ENCODE results near the gene SOX18. TPM values are rescaled to one million over a fixed set of nuclear protein-coding genes. Genes with fewer than 3 reads are reported as not detected.

The SOX18 gene
- total and polyA plus RNA-seq, 2 of the 13 experiments (the other 11 are each of a cell fraction or from before 2014, with no cell fraction given), result 1.6 to 1.9 TPM

GRCh38 chr20:64036346-64037198 lies 12.9 kb downstream of the SOX18 start (continued):
- TF ChIP-seq ZBTB39 (CRISPR knock-in tag; IDR thresholded peaks at IDR 0.05) (peak; percentile 92), USF2 (IDR thresholded peaks at IDR 0.05; ENCODE audit: low read depth, low read length) (no peak), USF2 (CRISPR knock-in tag; IDR thresholded peaks at IDR 0.05; ENCODE audit: borderline replicate concordance) (peak; percentile 43; the same call in 1 of the 2 replicates), TBP (CRISPR knock-in tag; IDR thresholded peaks at IDR 0.05) (no peak), ZNF275 (CRISPR knock-in tag; IDR thresholded peaks at IDR 0.05; ENCODE audit: borderline replicate concordance) (peak; percentile 28; the same call in 1 of the 2 replicates), HDAC2 (CRISPR knock-in tag; IDR thresholded peaks at IDR 0.05) (peak; percentile 52), ZBTB44 (CRISPR knock-in tag; IDR thresholded peaks at IDR 0.05) (no peak), EEA1 (CRISPR knock-in tag; IDR thresholded peaks at IDR 0.05; ENCODE audit: borderline replicate concordance) (no peak), ZNF567 (CRISPR knock-in tag; IDR thresholded peaks at IDR 0.05; ENCODE audit: borderline replicate concordance) (0 out of 2 replicates have a peak, but pooled peaks have one; percentile 14), SMC3 (IDR thresholded peaks at IDR 0.05; ENCODE audit: low read length) (no peak), ZNF234 (CRISPR knock-in tag; conservative IDR thresholded peaks at IDR 0.05) (no peak), RBAK (CRISPR knock-in tag; IDR thresholded peaks at IDR 0.05) (no peak), ZKSCAN5 (CRISPR knock-in tag; IDR thresholded peaks at IDR 0.05) (no peak), RBM39 (IDR thresholded peaks at IDR 0.05; ENCODE audit: low read depth, low read length, poor library complexity, severe bottlenecking) (peak; percentile 30), MEIS2 (CRISPR knock-in tag; IDR thresholded peaks at IDR 0.05) (no peak; the same call in 1 of the 2 replicates), ZNF816 (CRISPR knock-in tag; IDR thresholded peaks at IDR 0.05; ENCODE audit: borderline replicate concordance) (no peak)
- TF ChIP-seq, protein P1, sequence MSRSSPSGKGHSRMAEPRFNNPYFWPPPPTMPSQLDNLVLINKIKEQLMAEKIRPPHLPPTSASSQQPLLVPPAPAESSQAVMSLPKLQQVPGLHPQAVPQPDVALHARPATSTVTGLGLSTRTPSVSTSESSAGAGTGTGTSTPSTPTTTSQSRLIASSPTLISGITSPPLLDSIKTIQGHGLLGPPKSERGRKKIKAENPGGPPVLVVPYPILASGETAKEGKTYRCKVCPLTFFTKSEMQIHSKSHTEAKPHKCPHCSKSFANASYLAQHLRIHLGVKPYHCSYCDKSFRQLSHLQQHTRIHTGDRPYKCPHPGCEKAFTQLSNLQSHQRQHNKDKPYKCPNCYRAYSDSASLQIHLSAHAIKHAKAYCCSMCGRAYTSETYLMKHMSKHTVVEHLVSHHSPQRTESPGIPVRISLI (CRISPR knock-in tag; IDR thresholded peaks at IDR 0.05; ENCODE audit: borderline replicate concordance), result no peak
- TF ChIP-seq, protein P2, sequence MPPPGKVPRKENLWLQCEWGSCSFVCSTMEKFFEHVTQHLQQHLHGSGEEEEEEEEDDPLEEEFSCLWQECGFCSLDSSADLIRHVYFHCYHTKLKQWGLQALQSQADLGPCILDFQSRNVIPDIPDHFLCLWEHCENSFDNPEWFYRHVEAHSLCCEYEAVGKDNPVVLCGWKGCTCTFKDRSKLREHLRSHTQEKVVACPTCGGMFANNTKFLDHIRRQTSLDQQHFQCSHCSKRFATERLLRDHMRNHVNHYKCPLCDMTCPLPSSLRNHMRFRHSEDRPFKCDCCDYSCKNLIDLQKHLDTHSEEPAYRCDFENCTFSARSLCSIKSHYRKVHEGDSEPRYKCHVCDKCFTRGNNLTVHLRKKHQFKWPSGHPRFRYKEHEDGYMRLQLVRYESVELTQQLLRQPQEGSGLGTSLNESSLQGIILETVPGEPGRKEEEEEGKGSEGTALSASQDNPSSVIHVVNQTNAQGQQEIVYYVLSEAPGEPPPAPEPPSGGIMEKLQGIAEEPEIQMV (CRISPR knock-in tag; IDR thresholded peaks at IDR 0.05; ENCODE audit: low read depth), result no peak

Measured in HepG2 (cell line).